HepG2 (cell line): ENCODE measurements around the gene FMOD. TPM values are rescaled to one million over a fixed set of nuclear protein-coding genes. Genes with fewer than 3 reads are reported as not detected.

Source experiments
- ATAC-seq: fragments of 200-7000 bp; cut with Tn5 transposase; 3 replicates; pipeline ENCODE4 v1.9.1; 2020; ENCODE audit warnings: mild to moderate bottlenecking, moderate library complexity
- BruUV-seq: library from RNA; stranded (reverse); fragments of 400-500 nt; replicated peaks from 2 replicates; lab custom pipeline; 2021; lab: Mats Ljungman, UMichigan
- CTCF ChIA-PET: fragments of 300-600 bp; formaldehyde crosslinking; extraction: SDS; loops from one replicate; lab custom pipeline; 2021; ENCODE audit warnings: low total read pairs, inconsistent platforms, low intra/inter-chr PET ratio; lab: Yijun Ruan, JAX
- POLR2A ChIA-PET: fragments of 350-600 bp; sonication (Branson Sonifier 250); formaldehyde crosslinking; loops from one replicate; lab custom pipeline; 2020; ENCODE audit warnings: antibody characterized with exemption, inconsistent platforms; lab: Yijun Ruan, JAX
- DNase-seq: peaks from one replicate; pipeline ENCODE4 v3.0.0-alpha.2; 2015; ENCODE audit warnings: low spot score
- FAIRE-seq: peaks from 3 replicates; lab custom pipeline; 2011; peaks lifted over from hg19 to GRCh38; lab: Jason Lieb, UNC
- H2AFZ ChIP-seq: one replicate; pipeline ENCODE4 v1.6.1; 2011; ENCODE audit warnings: low read length, inconsistent platforms
- H3K27ac ChIP-seq: fragments of 300-600 bp; 3 replicates; pipeline ENCODE4 v1.8.0; 2011; ENCODE audit warnings: mixed run types, mild to moderate bottlenecking, mixed read lengths, low read length, inconsistent platforms; ENCODE audit not compliant: insufficient read depth; ENCODE audit errors: extremely low read length
- H3K27me3 ChIP-seq, 2 experiments: fragments of 200-600 bp in 1 of 2; 2 replicates in 1 of 2; 3 replicates in 1 of 2; pipeline versions ENCODE4 v1.6.0 to v1.8.0; 2011; ENCODE audit warnings: low read length in 2 of 2, mild to moderate bottlenecking in 2 of 2, moderate library complexity in 2 of 2, inconsistent platforms in 1 of 2; ENCODE audit not compliant: insufficient read depth in 2 of 2, control insufficient read depth in 1 of 2
- H3K36me3 ChIP-seq, 2 experiments: fragments of 200-600 bp in 1 of 2; replicated peaks in 1 of 2; 2 replicates in 1 of 2; 3 replicates in 1 of 2; pipeline versions ENCODE4 v1.5.1 to v1.8.0; 2011; ENCODE audit warnings: low read length in 2 of 2, inconsistent platforms in 1 of 2; ENCODE audit not compliant: insufficient read depth in 2 of 2, control insufficient read depth in 1 of 2
- H3K4me1 ChIP-seq: 2 replicates; pipeline ENCODE4 v1.5.1; 2012; ENCODE audit warnings: low read length, inconsistent platforms; ENCODE audit not compliant: insufficient read depth
- H3K4me2 ChIP-seq: 2 replicates; pipeline ENCODE4 v1.6.0; 2011; ENCODE audit warnings: low read depth, low read length, inconsistent platforms
- H3K4me3 ChIP-seq, 3 experiments: fragments of 200-600 bp in 1 of 3; sonication (generic), shearing (Covaris generic) in 1 of 3; replicated peaks in 1 of 3; 2 replicates each; pipeline ENCODE4 v1.5.1; 2011 to 2016; ENCODE audit warnings: low read length in 3 of 3, inconsistent platforms in 2 of 3, low read depth in 2 of 3, mild to moderate bottlenecking in 2 of 3, control low read depth in 1 of 3, mixed read lengths in 1 of 3; ENCODE audit not compliant: insufficient read depth in 1 of 3
- H3K79me2 ChIP-seq: one replicate; pipeline ENCODE4 v1.6.1; 2011; ENCODE audit warnings: low read length, inconsistent platforms; ENCODE audit not compliant: insufficient read depth
- H3K9ac ChIP-seq: 2 replicates; pipeline ENCODE4 v1.6.0; 2011; ENCODE audit warnings: mild to moderate bottlenecking, low read depth, low read length, inconsistent platforms; ENCODE audit not compliant: insufficient read depth
- H3K9me3 ChIP-seq: 2 replicates; pipeline ENCODE4 v1.5.1; 2012; ENCODE audit warnings: mild to moderate bottlenecking, low read length
- H4K20me1 ChIP-seq: 2 replicates; pipeline ENCODE4 v1.6.0; 2011; ENCODE audit warnings: inconsistent platforms, mild to moderate bottlenecking, low read length, moderate library complexity; ENCODE audit not compliant: insufficient read depth
- ASH2L ChIP-seq: fragments of 300-600, 200-600 bp; sonication (generic); IDR thresholded peaks from 2 replicates; pipeline ENCODE4 v1.7.0; 2017; ENCODE audit warnings: low read depth, mild to moderate bottlenecking, moderate library complexity, mixed read lengths, low read length; ENCODE audit not compliant: insufficient read length
- GPN1 ChIP-seq: sonication (generic); formaldehyde crosslinking; IDR thresholded peaks from 2 replicates; pipeline ENCODE4 v1.5.1; 2020; ENCODE audit warnings: missing genetic modification reagents, borderline replicate concordance
- RNF2 ChIP-seq: fragments of 450-650 bp; conservative IDR thresholded peaks from 2 replicates; pipeline ENCODE4 v1.6.1; 2016; ENCODE audit warnings: low read depth
- WGBS: methylation state at CpG from one replicate; pipeline ENCODE4 v1.1.6; 2017; ENCODE audit warnings: low lambda C conversion rate; 5-methylcytosine and 5-hydroxymethylcytosine counted together
- in situ Hi-C: cut with HindIII; loops from 2 replicates; pipeline ENCODE4 v1.10.0; 2017; ENCODE audit warnings: low pct_unique_long_range_greater_than_20kb; ENCODE audit not compliant: extremely low pct_ligation_motif_present
- intact Hi-C: fragments of 100-400 bp; cut with micrococcal nuclease; formaldehyde crosslinking; loops from one replicate; pipeline ENCODE4 v1.10.0; 2022; ENCODE audit not compliant: unreplicated experiment
- polyA plus RNA-seq, 8 experiments: library from polyadenylated mRNA; depleted of rRNA in 3 of 8; stranded (reverse) in 7 of 8; unstranded in 1 of 8; fragments of >200 nt; fragmentation: Illumina TruSeq in 4 of 8; extraction: Trizol in 4 of 8; gene quantifications; 2 replicates each; pipeline versions ENCODE4 v1.2.1 to v1.2.3, GENCODE V29; 2011 to 2016; ENCODE audit warnings: low read depth in 4 of 8, missing spikeins in 1 of 8, mixed read lengths in 1 of 8; ENCODE audit not compliant: insufficient read depth in 1 of 8
- total RNA-seq, 5 experiments: library from RNA; depleted of rRNA; stranded (reverse); fragments of >200 nt; fragmentation: Illumina TruSeq; extraction: Trizol; gene quantifications; 2 replicates each; pipeline ENCODE4 v1.2.3, GENCODE V29; 2016; ENCODE audit warnings: low read depth in 1 of 5
- TF ChIP-seq, protein P1 (sequence below): sonication (generic); formaldehyde crosslinking; IDR thresholded peaks from 2 replicates; pipeline ENCODE4 v1.4.0; 2020; ENCODE audit warnings: missing genetic modification reagents, borderline replicate concordance
- TF ChIP-seq, protein P2 (sequence below): sonication (generic); formaldehyde crosslinking; IDR thresholded peaks from 2 replicates; pipeline ENCODE4 v1.4.0; 2020; ENCODE audit warnings: missing genetic modification reagents

FMOD gene
- total and polyA plus RNA-seq, 2 of the 13 experiments (the other 11 are each of a cell fraction or from before 2014, with no cell fraction given) = 0.08 TPM; not detected in 1

DNA sequence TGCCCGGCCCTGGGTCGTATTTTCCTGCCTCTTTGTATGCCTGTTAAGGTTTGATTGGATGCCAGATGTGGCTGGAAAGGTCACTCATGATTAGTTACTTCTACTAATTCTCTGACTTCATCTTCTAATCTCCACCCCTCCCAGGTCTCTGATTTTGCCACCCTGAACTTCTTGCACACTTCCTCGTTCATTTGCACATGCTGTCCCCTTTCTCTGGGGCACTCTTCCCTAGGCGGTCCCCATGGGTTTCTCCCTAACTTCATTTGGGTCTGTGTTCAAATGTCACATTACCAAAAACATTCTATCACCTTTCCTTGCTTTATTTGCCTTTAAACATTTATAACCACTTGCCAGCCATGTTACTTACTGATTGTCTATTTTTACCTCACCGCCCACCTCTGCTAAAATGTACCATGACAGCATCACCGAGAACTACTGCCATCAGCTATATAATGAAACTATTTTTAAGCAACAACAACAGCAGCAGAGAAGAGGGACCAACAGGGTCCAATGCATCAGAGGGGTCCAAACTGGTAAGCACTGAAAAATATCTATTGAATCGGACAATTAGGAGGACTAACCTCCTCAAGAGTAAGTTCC, 45.8 kb upstream of the FMOD start:
- Histone ChIP-seq H3K4me1 (no peaks in the 10 kb centered on the region), H3K79me2 (no peaks in the 10 kb centered on the region), H3K9me3 (no peaks in the 10 kb centered on the region), H3K9ac (no peak overlapping the region), H3K27ac (no peak overlapping the region), H3K4me2 (no peak overlapping the region), H3K36me3 (no peaks in the 10 kb centered on the region), H2AFZ (no peak overlapping the region), H4K20me1 (no peaks in the 10 kb centered on the region), H3K27me3 (no peaks in the 10 kb centered on the region; a peak in 1 of 5 replicates), H3K4me3 (no peak overlapping the region)
- in situ Hi-C loops (no loop called here), intact Hi-C loops (no loop called here)
- ATAC-seq (no peak), DNase-seq (no peak), FAIRE-seq (no peak)
- no TSS peak for BruUV-seq
- TF ChIP-seq, protein P1, sequence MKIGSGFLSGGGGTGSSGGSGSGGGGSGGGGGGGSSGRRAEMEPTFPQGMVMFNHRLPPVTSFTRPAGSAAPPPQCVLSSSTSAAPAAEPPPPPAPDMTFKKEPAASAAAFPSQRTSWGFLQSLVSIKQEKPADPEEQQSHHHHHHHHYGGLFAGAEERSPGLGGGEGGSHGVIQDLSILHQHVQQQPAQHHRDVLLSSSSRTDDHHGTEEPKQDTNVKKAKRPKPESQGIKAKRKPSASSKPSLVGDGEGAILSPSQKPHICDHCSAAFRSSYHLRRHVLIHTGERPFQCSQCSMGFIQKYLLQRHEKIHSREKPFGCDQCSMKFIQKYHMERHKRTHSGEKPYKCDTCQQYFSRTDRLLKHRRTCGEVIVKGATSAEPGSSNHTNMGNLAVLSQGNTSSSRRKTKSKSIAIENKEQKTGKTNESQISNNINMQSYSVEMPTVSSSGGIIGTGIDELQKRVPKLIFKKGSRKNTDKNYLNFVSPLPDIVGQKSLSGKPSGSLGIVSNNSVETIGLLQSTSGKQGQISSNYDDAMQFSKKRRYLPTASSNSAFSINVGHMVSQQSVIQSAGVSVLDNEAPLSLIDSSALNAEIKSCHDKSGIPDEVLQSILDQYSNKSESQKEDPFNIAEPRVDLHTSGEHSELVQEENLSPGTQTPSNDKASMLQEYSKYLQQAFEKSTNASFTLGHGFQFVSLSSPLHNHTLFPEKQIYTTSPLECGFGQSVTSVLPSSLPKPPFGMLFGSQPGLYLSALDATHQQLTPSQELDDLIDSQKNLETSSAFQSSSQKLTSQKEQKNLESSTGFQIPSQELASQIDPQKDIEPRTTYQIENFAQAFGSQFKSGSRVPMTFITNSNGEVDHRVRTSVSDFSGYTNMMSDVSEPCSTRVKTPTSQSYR = no peak
- no peak for TF ChIP-seq RNF2
- WGBS = 46% methylated on average over 7 of the region's 7 CpGs
- ChIA-PET POLR2A (no interaction called here), CTCF (no interaction called here)

DNA sequence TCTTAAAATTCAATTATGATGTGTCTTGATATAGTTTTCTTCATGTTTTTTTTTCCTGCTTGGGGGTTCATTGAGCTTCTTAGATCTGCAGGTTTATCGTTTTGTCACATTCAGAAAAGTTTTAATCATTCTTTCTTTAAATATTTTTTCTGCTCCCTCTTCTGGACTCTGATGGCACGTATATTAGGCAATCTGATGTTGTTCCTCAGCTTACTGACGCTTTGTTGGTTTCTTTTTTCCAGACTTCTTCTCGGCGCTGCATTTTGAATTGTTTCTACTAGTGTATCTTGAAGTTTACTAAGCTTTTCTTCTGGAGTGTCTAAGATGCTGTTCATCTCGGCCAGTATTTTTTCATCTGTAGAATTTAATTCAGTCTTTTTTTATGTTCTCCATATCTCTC, 44.8 kb upstream of the FMOD start:
- TF ChIP-seq GPN1 (CRISPR knock-in tag) = no peak
- TF ChIP-seq, protein P2, sequence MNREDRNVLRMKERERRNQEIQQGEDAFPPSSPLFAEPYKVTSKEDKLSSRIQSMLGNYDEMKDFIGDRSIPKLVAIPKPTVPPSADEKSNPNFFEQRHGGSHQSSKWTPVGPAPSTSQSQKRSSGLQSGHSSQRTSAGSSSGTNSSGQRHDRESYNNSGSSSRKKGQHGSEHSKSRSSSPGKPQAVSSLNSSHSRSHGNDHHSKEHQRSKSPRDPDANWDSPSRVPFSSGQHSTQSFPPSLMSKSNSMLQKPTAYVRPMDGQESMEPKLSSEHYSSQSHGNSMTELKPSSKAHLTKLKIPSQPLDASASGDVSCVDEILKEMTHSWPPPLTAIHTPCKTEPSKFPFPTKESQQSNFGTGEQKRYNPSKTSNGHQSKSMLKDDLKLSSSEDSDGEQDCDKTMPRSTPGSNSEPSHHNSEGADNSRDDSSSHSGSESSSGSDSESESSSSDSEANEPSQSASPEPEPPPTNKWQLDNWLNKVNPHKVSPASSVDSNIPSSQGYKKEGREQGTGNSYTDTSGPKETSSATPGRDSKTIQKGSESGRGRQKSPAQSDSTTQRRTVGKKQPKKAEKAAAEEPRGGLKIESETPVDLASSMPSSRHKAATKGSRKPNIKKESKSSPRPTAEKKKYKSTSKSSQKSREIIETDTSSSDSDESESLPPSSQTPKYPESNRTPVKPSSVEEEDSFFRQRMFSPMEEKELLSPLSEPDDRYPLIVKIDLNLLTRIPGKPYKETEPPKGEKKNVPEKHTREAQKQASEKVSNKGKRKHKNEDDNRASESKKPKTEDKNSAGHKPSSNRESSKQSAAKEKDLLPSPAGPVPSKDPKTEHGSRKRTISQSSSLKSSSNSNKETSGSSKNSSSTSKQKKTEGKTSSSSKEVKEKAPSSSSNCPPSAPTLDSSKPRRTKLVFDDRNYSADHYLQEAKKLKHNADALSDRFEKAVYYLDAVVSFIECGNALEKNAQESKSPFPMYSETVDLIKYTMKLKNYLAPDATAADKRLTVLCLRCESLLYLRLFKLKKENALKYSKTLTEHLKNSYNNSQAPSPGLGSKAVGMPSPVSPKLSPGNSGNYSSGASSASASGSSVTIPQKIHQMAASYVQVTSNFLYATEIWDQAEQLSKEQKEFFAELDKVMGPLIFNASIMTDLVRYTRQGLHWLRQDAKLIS (CRISPR knock-in tag) = no peak
- no peak for TF ChIP-seq ASH2L
- TF ChIP-seq, all 625 proteins: peak for 0
- ChIA-PET CTCF (no interaction called here), POLR2A (no interaction called here)
- Histone ChIP-seq H3K36me3 (no peaks in the 10 kb centered on the region), H3K9me3 (no peaks in the 10 kb centered on the region), H3K9ac (no peak overlapping the region), H2AFZ (no peak overlapping the region), H4K20me1 (no peaks in the 10 kb centered on the region), H3K27me3 (no peaks in the 10 kb centered on the region; a peak in 1 of 5 replicates), H3K4me1 (no peaks in the 10 kb centered on the region), H3K79me2 (no peaks in the 10 kb centered on the region), H3K4me3 (no peak overlapping the region), H3K4me2 (no peak overlapping the region), H3K27ac (no peak overlapping the region)
- no peak for ATAC-seq
- intact Hi-C loops (no loop called here), in situ Hi-C loops (no loop called here)
- 12% methylated on average over 6 of the region's 6 CpGs for WGBS
- no TSS peak for BruUV-seq
- FAIRE-seq = no peak
- DNase-seq = no peak
